LNCaP clone FGC (cell line): ENCODE results near the gene CPNE4.

ENCODE experiments used
- DNase-seq: peaks from one replicate; pipeline ENCODE4 v3.0.0-alpha.2; 2011; ENCODE audit warnings: low read depth
- H3K4me3 ChIP-seq: 2 replicates; pipeline ENCODE4 v1.5.1; 2011; ENCODE audit warnings: mild to moderate bottlenecking, low read depth, low read length, control low read depth
- CTCF ChIP-seq: IDR thresholded peaks from 2 replicates; pipeline ENCODE4 v1.5.1; 2012; ENCODE audit warnings: mild to moderate bottlenecking; ENCODE audit not compliant: control insufficient read depth, insufficient read depth; ENCODE audit errors: extremely low read depth

Gene CPNE4

DNA sequence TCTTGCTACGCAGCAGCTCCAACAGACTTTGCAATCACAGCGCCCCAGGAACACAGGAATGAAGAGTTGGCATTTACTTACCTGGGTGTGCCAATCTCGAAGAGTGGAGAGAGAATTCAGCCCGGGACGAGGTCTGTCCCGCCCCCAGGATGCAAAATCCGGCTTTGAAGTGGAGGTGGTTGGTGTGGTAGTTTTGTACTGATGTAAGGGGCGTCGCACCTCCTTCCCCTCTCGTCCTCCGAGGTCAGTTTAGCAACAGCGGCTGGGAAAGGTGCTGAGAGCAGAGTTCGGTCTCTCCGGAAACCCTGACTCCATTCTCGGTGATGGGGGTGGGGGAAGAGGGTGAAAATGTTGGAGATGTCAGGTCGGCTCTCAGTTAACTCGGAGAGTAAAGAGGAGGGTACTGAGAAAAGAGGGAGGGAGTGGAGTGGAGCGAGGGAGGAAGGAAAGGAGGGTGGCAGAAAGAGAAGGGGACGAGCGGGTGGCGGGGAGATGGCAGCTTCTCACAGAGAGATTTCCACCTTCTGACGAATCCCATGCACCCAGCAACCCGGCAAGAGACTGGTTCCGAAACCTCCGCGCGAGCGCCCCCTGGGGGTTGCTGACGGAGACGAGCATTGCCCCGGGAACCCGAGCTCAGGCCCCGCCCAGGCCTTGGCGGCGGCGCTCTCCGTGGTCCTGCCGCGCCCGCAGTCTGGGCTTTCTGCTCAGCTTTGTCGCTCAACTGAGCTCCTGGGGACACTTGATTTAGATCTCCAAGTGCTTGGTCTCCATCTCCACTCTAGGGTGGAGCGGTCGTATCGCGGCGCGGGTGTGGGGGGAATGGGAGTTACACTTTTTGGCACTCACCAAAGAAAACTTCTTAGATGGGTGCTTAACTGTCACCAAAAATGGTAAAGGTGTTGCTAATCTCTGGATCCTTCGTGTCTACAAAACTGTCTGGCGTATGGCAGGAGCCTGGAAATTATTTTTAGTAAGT is at the start of gene CPNE4:
Gene CPNE4, minus strand, starts transcription at position 529 of the 979 bp plus-strand sequence.
- DNase-seq, result no peak
- TF ChIP-seq CTCF, result peak; percentile 30
- no peak within 1 kb of the TSS for H3K4me3 ChIP-seq

GRCh38 chr3:132083583-132084279 is 48.9 kb upstream of the CPNE4 start:
- H3K4me3 ChIP-seq, result no peak overlapping the region
- no peak for DNase-seq
- TF ChIP-seq CTCF, result no peak

DNA sequence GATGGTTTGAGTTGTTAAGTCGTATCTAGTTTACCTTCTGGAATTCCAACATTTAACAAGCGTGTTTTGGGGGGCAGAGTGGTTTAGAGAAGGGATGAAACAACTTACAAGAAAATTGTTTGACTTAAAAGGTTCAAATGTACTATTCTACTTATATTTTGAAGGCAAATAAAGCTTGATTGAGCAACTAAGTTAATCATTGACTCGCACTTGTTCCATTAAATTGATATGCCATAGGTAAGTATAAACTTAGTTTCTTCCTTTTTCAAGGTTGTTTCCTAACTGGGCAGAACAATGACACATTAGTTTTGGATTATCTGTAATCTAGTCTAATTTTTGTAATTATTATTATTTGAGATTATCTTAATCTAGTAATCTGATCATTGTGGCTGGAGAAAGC is 48.3 kb upstream of the CPNE4 start:
- DNase-seq, result no peak
- no peak overlapping the region for H3K4me3 ChIP-seq
- TF ChIP-seq CTCF, result no peak

- H3K4me3 ChIP-seq, result no peak overlapping the region
- TF ChIP-seq CTCF, result no peak
- DNase-seq, result no peak
Measured at GRCh38 chr3:132079147-132079546, 44.3 kb upstream of the CPNE4 start.

- H3K4me3 ChIP-seq, result no peak overlapping the region
- TF ChIP-seq CTCF, result no peak
- no peak for DNase-seq
Measured at GRCh38 chr3:132073771-132074170, 39.0 kb upstream of the CPNE4 start.

GRCh38 chr3:132071043-132071442 is 36.2 kb upstream of the CPNE4 start:
- no peak overlapping the region for H3K4me3 ChIP-seq
- DNase-seq, result no peak
- no peak for TF ChIP-seq CTCF
